GM12875 (cell line): Measurements from ENCODE around the gene POU5F1.

Experiments
- H3K4me3 ChIP-seq: one replicate; pipeline ENCODE4 v1.5.1; 2011; ENCODE audit warnings: low read depth, low read length, control low read depth
- TF ChIP-seq, protein P1 (sequence below): IDR thresholded peaks from 2 replicates; pipeline ENCODE4 v1.5.1; 2011; ENCODE audit warnings: low read depth, mild to moderate bottlenecking, control low read depth, inconsistent platforms, low read length, moderate library complexity, borderline replicate concordance; ENCODE audit not compliant: insufficient read depth

The POU5F1 gene

DNA sequence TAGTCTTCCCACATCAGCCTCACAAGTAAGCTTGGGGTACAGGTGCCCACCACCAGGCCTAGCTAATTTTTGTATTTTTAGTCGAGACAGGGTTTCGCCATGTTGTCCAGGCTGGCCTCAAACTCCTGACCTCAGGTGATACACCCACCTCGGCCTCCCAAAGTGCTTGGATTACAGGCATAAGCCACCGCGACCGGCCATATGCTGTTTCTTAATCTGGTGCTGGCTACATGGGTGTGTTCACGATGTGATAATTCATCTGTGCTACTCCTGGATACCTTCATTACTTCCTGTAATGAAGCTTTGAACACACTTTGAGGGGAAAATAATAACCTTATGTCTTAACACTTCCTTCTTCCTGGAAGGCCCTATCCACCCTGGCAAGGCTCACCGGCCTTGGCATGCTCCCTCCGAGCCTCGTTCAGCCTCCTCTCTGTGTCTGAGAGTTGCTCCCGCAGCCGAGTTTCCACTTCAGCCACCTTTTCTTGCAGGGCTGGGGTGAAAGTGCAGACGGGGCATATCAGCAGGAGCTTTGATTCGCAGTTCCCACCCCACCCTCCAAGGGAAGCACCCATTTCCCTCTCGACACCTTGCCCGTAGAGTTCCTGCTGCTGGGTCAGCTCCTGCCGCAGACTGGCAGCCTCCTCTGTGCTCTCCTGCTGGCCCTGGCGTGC, 26.0 kb downstream of the POU5F1 start:
- TF ChIP-seq, protein P1, sequence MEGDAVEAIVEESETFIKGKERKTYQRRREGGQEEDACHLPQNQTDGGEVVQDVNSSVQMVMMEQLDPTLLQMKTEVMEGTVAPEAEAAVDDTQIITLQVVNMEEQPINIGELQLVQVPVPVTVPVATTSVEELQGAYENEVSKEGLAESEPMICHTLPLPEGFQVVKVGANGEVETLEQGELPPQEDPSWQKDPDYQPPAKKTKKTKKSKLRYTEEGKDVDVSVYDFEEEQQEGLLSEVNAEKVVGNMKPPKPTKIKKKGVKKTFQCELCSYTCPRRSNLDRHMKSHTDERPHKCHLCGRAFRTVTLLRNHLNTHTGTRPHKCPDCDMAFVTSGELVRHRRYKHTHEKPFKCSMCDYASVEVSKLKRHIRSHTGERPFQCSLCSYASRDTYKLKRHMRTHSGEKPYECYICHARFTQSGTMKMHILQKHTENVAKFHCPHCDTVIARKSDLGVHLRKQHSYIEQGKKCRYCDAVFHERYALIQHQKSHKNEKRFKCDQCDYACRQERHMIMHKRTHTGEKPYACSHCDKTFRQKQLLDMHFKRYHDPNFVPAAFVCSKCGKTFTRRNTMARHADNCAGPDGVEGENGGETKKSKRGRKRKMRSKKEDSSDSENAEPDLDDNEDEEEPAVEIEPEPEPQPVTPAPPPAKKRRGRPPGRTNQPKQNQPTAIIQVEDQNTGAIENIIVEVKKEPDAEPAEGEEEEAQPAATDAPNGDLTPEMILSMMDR: no peak
- H3K4me3 ChIP-seq: no peak overlapping the region

DNA sequence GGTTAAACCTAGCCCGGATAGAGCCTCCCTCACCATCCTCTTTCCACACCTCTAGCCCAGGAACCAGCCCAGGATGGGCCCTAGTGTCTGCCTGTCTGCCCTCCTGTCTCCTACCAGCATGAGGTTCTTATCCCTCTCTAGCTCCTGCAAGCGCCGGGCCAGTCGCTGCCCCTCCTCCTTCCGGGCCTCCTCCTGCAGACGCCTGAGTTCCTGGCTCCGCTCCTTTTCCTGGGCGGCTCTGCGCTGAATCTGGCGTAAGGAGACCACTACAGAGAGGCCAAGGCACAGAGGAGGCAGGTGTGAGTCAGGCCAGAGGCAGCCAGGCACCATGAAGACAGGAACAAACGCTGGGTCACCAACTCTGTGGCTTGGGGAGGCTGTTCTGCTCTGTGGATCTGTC, 27.3 kb downstream of the POU5F1 start:
- no peak overlapping the region for H3K4me3 ChIP-seq
- TF ChIP-seq, protein P1: no peak

DNA sequence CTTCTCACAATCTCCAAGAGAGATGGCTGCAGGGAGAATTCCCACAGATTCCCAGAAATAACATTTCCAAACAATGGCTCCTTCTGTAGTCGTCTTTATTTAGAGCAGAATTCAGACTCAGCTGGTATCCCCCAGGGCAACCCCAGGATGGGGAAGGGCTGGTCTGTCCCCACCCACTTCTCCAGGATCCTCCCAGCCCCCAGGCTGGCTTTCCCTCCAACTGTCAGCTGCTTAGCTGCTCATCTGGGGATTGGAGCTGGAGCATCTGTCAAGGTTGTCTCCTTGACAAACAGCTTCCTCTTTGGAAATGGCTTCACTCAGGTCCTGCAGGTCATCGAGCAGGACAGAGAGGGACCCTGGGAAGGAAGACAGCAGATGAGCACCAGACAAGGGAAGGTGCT, 28.1 kb downstream of the POU5F1 start:
- TF ChIP-seq, protein P1: no peak
- no peak overlapping the region for H3K4me3 ChIP-seq

DNA sequence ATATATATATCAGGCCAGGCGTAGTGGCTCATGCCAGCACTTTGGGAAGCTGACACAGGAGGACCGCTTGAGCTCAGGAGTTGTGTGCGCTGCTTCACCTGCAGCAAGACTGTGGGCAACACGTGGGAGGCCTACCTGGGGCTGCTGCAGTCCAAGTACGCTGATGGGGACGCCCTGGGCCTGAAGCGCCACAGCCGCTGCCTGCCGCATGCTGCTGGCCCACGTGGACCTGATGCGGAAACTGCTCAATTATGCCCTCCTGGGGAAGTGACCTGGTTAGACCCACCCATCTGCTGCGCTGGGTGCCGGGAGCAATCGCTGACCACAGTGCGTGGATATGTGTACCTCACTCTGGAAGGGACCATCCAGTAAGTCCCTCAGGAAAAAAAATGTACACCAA, 29.8 kb downstream of the POU5F1 start:
- H3K4me3 ChIP-seq: no peak overlapping the region
- TF ChIP-seq, protein P1: no peak

DNA sequence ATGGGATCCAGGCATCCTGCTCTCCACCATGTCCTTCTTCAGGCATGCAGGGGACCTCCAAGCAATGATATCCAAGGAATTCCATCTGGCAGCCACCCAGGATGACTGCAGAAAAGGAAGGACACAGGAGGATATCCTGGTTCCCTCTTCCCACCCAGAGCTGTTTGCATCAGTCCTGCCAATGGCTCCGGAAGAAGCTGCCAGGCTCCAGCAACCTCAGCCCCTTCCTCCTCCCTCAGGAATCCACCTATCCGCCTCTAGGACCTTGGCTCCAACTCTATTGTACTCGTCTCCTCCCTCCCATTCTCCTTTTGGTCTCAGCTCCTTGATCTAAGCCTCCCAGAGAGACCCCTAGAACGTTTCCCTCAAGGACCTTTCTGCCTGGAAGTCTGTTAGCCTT, 30.9 kb downstream of the POU5F1 start:
- H3K4me3 ChIP-seq: no peak overlapping the region
- TF ChIP-seq, protein P1: no peak

DNA sequence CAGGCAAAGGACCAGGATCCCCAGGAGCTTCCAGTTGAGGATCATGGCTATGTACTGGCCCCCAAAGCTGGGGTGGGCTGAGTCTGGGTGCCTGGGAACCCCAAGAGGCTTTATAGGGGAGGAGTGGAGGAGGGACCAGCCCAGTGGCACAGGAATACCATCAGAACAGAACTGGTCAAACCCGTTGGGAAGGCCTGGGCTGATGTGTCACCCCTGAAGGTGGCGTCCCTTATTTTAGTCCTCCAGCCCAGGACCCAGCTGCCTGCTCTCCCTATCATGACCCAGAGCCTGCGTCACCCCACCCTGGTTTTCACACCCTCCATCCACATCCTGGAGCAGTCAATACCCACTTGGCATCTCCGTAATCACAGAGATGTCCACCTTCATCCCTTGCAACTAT, 31.5 kb downstream of the POU5F1 start, which contains the start of gene PSORS1C2:
TSS of gene PSORS1C2 (minus strand) at position 85 of the 400 bp plus-strand sequence. CDS start at position 45, 40 bp downstream.
- no peak within 1 kb of the TSS for H3K4me3 ChIP-seq
- TF ChIP-seq, protein P1: no peak

DNA sequence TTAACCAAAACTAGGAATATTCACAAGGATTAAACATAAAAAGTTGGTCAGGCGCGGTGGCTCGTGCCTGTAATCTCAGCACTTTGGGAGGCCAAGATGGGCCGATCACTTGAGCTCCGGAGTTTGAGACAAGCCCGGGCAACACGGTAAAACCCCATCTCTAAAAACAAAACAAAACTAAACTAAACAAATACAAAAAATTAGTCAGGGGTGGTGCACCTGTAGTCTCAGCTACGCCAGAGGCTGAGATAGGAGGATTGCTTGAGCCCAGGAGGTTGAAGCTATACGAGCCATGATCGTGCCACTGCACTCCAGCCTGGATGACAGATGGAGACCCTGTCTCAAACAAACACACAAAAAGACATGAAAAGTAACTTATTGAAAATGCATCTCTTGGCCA, 34.8 kb downstream of the POU5F1 start:
- H3K4me3 ChIP-seq: no peak overlapping the region
- TF ChIP-seq, protein P1: no peak
